ENCODE data around the gene CUX1.
"Not testable (repeated sequence)": the region's sequence is repeated elsewhere in the genome, so short reads cannot be mapped to it uniquely, and the experiment has no call there.

The CUX1 gene

GRCh38 chr7:101824440-101824839 is 7.0 kb downstream of the CUX1 start:
- DNase-seq, result no peak

GRCh38 chr7:101826081-101826835 is 8.8 kb downstream of the CUX1 start:
- no peak for DNase-seq

- no peak for DNase-seq
These were observed 11.0 kb downstream of the CUX1 start for GRCh38 chr7:101828301-101829020.

GRCh38 chr7:101829374-101829773 is 11.9 kb downstream of the CUX1 start:
- DNase-seq, result no peak

GRCh38 chr7:101829821-101830220 is 12.4 kb downstream of the CUX1 start:
- no peak for DNase-seq

- DNase-seq, result not testable (repeated sequence)
These were observed 14.0 kb downstream of the CUX1 start for GRCh38 chr7:101831396-101831795.

GRCh38 chr7:101832205-101832631 is 14.8 kb downstream of the CUX1 start:
- DNase-seq, result no peak

- DNase-seq, result no peak
These were observed 15.4 kb downstream of the CUX1 start for GRCh38 chr7:101832685-101833375.

GRCh38 chr7:101833799-101834198 is 16.4 kb downstream of the CUX1 start:
- no peak for DNase-seq

- no peak for DNase-seq
These were observed 17.7 kb downstream of the CUX1 start for GRCh38 chr7:101835136-101835535.

- DNase-seq, result not testable (repeated sequence)
These were observed 20.0 kb downstream of the CUX1 start for GRCh38 chr7:101837433-101837832.

GRCh38 chr7:101838837-101839483 is 21.5 kb downstream of the CUX1 start:
- no peak for DNase-seq

GRCh38 chr7:101841328-101841727 is 23.9 kb downstream of the CUX1 start:
- DNase-seq, result no peak

GRCh38 chr7:101843293-101844271 is 26.2 kb downstream of the CUX1 start:
- no peak for DNase-seq

- DNase-seq, result no peak
These were observed 28.5 kb downstream of the CUX1 start for GRCh38 chr7:101845974-101846373.

- no peak for DNase-seq
These were observed 29.5 kb downstream of the CUX1 start for GRCh38 chr7:101846800-101847538.

GRCh38 chr7:101848208-101848951 is 31.0 kb downstream of the CUX1 start:
- DNase-seq, result no peak

- not testable (repeated sequence) for DNase-seq
These were observed 31.9 kb downstream of the CUX1 start for GRCh38 chr7:101849314-101849713.

- DNase-seq, result not testable (repeated sequence)
These were observed 34.9 kb downstream of the CUX1 start for GRCh38 chr7:101852364-101852763.

- no peak for DNase-seq
These were observed 36.3 kb downstream of the CUX1 start for GRCh38 chr7:101853684-101854083.
